SH-SY5Y (cell line): ENCODE measurements around the gene CSRNP3.

ENCODE experiments used
- GATA2 ChIP-seq: IDR thresholded peaks from 2 replicates; pipeline ENCODE4 v1.6.1; 2011; ENCODE audit warnings: mild to moderate bottlenecking, low read depth, low read length
- GATA3 ChIP-seq: IDR thresholded peaks from 2 replicates; pipeline ENCODE4 v1.6.1; 2011; ENCODE audit warnings: low read depth, mild to moderate bottlenecking, low read length, moderate library complexity

The CSRNP3 gene

DNA sequence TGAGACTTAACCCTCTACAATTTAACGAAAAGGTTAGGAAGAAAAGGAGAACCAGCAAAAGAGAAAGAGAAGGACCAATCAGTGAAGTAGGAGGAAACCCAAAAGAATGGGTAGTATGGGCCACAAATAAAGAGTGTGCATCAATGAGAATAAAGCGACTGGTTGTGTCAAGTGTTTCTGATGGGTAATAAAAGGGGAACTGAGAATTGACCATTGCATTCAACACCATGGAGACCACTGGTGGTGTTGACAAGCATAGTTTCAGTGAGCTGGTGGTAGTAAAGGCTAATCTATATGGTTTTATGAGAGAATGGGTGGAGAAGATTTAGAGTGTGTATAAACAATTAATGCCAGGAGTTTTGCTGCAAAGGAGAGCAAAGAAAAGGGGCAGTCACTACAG, 75.4 kb downstream of the CSRNP3 start:
- TF ChIP-seq GATA3 (no peak), GATA2 (no peak)

DNA sequence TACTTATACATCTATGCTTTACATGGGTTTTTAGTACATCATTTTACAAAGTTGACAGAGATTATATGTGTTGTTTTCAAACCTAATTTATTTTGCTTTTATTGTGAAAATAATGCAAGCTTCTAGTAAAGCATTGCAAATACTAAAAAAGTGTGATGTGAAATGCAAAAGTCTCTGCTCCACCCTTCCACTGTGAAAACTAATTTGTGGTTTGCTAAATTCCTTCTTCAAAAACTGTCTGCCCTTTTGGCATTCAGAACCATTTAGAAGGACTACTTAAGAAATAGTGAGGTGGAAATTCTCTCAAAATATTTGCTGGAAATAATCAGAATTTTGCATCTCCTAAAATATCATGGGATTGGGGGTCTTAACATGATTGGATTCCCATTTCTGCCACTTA, 78.4 kb downstream of the CSRNP3 start:
- TF ChIP-seq GATA2, result no peak
- no peak for TF ChIP-seq GATA3

DNA sequence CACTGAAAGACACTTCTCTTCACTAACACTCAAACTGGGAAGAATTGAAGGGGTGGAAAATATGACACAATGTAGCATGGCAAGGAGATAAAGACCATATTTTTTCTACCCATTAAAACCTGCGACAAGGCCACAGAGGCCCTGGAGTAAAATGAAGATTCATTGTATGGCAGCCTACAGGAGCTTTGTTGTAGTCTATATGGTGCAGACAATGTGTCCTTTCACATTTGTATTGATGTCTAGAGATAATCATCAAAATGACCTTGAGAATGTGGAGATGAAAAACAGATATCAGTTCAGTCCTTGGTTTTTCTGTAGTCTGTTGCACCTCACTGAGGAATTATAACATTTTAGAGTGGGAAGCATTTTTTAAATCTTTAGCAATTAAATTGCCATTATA, 80.1 kb downstream of the CSRNP3 start:
- TF ChIP-seq GATA3 (no peak), GATA2 (no peak)

DNA sequence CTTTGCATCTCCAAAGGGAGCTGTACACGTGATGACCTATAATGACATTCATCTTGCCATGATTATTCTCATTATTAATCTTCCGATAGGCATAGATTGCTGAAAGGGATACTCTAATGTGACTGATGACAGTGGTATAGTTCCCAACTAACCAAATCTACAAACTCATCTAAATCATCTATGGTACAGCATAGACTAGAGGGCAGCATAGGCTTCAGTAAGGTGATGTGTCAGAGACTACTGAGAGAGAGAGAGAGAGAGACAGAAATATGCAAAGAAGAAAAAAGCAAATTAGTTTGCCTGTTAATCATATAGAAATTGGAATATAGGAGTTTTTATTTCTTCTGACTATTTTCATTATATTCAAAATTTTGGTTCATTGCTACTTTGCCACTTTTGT, 89.3 kb downstream of the CSRNP3 start:
- TF ChIP-seq GATA2 (no peak), GATA3 (no peak)

DNA sequence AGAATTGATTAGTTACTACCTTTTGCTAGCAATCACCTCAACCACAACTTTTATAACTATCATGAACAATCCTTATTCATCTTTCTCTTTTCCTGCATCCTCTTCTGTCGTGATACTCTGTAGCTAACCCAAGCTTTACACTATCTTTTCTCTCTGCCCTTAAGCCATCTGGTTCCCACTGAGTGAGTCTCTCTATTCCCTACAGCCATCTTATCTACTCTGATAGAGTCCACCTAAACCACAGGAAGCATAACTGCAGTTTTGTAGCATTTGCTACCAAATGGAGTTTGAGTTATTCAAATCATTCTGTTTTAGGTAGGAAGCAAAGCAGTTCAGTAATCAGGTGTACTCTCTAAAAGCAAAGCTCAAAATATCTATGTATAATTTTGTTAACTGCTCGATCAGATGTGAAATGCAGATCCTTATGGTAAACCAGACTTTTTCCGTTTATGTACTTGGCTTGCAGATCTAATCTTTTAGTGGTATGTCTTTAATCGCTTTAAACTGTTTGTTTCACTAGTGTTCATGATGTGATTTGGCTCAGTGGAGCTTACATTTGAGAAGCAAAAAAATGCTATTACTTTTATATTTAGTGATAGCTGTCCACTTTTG, 91.0 kb downstream of the CSRNP3 start:
- peak; percentile 59 for TF ChIP-seq GATA3
- peak; percentile 28; the same call in 1 of the 2 replicates for TF ChIP-seq GATA2

DNA sequence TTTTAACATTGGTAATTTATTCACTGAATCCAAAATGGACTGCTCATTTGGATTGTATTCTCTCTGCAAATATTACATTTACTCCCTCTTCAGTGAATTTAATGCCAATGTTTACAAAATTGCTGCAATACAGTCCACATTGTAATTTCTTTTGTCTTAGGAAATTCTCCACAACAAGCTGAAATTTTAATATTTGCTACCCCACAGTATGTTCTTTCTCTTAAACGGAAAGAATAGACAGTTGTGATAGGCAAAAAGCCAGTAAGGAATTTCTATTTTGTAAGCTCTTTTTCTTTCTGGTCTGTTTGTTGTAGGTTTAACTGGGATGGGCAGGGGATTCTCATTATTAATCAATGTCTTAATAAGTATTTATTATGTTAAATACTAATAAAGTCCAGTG, 92.0 kb downstream of the CSRNP3 start:
- TF ChIP-seq GATA2, result no peak
- TF ChIP-seq GATA3, result no peak

DNA sequence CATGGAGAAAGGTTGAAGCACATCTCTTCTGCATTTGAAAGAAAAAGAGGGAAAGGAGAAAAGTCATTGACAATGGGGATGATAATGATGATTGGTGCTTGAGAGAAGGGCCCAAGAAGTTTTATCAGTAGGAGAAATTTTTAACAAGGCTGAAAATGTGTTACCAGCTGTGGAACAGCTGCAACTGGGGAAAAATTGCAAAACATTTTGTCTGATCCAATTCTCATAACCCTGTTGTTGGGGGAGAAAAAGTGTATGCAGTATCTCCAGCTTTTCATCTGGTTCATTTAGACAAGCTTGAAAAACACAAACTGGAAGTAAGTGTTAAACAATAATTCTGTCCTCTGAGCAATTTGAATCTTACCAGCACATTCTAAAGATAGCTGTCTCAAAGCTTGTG, 92.7 kb downstream of the CSRNP3 start:
- TF ChIP-seq GATA3 (no peak), GATA2 (no peak)

DNA sequence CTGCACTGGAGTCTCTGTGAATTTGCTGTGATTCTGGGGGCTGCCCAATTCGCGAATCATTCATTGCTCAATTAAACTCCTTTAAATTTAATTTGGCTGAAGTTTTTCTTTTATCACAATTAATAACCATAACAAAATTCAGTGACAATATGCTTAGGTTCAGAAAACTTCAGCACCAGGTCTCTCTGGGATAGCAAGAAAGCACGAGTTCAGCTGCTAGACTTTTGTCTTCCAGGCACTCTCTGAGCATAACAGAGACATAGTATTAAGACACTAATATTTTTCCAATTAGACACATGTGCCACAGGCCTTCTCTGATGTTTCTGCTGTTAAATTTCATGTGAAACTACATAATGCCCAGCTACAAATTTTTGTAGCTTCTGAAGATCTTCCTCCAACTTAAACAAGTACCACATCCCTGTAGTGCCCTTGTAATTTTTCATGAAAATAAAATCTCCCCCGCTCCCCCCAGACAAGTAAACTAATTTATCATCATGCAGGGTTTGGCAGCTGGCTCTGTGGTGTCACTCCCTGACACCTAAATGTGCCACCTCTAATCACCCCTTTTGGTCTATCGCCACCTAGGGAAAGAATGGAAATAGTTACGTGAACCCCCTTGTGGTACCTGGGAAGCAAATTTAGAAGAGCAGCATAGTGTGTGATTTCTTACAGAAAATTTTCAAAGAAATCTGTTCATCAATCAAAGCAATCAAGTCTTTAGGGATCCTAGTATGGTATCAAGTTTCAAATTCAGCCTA, 94.1 kb downstream of the CSRNP3 start:
- TF ChIP-seq GATA3 (no peak), GATA2 (no peak)

DNA sequence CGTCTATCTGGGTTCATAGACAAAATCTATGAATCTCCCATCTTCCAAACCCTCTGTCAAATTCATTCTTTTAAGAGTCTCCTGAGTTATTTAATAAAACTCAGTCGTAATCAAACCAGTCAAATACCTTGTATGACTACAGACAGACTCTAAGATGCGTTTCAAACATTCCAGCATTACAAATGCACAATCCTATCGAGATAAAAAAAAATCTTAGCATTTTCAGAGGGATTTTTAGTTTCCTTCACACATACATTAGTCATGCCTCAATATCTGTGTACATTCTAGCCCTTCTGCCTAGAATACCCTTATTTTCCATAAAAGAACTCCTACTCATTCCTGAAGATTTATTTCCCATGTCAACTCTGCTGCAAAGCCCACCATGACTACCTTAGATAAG, 96.5 kb downstream of the CSRNP3 start:
- TF ChIP-seq GATA2, result no peak
- TF ChIP-seq GATA3, result no peak

DNA sequence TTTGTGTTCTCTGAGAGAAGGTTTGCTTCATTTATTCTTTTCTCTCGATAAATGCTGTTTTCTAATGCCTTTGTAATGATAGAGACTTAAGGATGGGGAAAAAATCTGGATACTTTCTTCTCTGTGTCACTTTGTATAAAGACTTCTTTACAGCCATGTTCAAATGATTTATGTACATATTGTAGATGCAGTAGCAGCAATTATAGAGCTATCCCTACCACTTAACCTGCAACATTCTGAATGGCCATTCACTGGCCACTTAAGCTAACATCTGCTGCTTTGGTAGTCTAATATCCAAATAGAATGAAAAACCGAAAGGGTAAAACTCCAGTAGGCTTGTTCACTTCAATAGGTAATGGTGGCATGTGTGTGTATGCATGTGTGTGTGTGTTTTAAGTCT, 97.8 kb downstream of the CSRNP3 start:
- TF ChIP-seq GATA3 (no peak), GATA2 (no peak)

DNA sequence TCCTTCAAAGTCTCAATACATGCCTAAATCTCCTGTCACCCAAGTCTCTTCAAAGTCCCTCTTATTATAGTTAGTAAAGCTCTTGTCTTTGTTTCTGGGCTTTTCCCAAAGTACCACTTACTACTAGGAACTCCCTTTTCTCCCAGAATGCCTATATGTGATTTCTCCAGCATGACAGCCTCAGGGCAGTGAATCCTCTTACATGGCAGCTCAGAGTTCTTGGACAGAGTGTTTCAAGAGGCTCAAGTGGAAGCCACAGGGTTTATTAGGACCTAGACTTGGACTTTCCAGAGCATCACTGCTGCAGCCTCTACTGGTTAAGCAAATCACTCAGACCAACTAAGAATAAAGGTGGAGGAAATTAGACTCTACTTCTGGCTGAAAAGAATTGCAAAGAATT, 98.9 kb downstream of the CSRNP3 start:
- TF ChIP-seq GATA3 (no peak), GATA2 (no peak)

DNA sequence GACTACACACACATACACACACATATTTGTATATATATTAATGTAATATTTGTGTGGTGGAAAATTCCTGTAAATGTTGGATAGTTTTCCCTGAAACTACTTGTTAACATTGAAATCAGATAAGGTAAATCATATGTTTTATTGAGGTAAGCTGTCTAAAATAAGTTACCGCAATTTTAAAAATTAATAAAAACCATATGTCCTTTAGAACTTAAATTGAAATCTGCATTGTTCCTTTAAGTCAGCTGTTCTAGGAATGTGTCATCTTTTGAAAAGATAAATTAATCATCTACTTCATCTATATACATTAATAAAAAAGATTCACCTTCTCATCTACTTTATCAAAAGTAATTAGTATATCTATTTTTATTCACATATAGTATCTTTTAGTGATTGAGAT, 102.0 kb downstream of the CSRNP3 start:
- TF ChIP-seq GATA2, result no peak
- no peak for TF ChIP-seq GATA3

DNA sequence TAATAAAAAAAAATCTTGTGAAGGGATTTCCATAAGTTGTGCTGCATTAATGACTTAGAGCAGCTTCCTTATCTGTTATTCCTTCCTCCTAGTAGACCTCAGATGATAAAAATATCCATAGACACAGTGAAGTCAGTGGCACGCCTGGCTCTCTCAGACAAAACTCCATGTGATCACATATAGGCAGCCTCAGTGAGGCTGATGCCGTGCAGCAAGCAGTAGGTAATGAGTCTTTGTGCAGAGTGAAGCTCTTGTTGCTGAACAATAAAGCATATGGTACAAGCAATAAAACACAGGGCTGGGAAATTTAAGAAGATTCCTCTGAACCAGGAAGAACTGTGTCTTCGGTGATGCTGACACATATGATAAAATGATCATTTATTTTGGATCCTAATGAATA, 102.7 kb downstream of the CSRNP3 start:
- no peak for TF ChIP-seq GATA3
- TF ChIP-seq GATA2, result peak; percentile 42

DNA sequence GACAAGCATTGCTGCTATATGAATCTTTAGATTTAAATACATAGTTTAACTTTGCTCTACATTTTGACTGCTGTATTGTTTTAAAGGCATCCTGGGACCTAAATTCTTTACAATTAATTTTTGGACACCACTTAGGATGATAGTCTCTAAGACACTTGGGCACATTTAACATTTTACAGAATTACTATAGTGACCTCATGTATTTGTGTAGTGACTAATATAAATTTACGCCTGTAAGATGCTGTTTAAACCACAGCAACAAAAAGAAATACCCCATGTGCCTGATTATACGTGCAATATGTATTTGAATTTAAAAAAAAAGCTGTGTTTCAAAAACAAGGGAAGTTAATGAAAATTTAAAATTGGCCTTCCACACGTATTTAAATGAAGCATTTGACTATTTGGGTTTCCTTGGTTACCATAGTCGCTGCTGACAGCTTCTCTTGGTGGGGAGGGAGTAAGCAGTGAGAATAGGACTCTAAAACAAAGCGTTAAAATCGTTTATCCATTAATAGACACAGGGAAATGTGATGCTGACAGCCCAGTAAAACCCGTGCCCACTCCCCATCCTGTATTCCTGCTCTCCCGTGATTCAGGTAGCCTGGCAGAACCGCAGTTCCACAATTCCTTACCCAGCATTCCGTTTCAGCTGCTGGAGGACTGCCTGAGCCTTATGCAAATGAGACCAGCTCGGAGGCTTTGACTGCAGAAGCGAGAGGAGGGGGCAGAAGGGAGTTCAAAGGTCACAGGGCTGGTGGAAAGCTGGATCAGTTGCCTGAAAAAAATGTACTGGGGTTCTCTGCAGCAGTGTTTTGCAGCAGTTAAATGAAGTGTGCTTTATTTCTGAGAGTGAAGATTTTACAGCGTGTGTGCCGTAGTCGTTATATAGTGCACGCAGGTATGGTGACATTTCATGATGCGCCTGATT, 104.3 kb downstream of the CSRNP3 start:
- no peak for TF ChIP-seq GATA3
- no peak; the same call in 1 of the 2 replicates for TF ChIP-seq GATA2

DNA sequence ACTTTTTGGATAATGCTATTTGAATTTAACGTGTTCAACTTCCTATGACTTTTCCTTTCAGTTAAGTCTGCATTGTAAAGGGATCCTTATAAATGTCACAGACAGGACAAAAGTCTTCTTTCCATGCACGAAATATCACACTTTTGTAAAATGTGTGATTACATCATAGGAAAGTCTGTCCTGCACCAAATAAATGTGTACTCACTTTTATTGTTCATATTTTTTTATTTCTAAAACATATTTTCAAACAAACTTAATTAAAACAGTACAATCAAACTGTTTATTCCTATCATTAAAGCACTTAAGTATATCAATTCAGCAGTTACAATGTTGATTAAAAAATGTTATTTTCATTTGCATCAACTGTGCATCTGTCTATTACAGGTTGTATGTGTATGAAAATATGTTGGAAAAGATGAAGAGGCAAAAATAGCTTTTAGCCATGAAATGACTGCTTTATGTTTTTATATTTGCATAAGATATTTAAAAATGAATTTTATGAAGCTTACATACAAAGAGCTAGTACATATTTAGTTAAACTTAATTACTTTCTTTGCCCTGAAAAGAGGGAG, 105.6 kb downstream of the CSRNP3 start:
- TF ChIP-seq GATA3 (no peak), GATA2 (no peak)
